Measurements from ENCODE around the gene YBX2. TPM values are rescaled to one million over a fixed set of nuclear protein-coding genes. Genes with fewer than 3 reads are reported as not detected.
"Not testable (repeated sequence)": the region's sequence is repeated elsewhere in the genome, so short reads cannot be mapped to it uniquely, and the experiment has no call there.

The YBX2 gene
- 1 to 10 TPM in 1 of 2 donors, under 1 TPM in 1; 0.26 to 1.3 TPM for total RNA-seq

GRCh38 chr17:7294614-7295153, at the start of gene YBX2:
YBX2 (minus strand) TSS chr17:7294639; CDS start chr17:7294500, 139 bp downstream.
- intact Hi-C loops (cut with DNase I): no loop called here
- Histone ChIP-seq H3K4me3 (no peak within 1 kb of the TSS), H3K4me1 (peaks cover 32% of the 10 kb centered on the region)

GRCh38 chr17:7343250-7343649, 48.8 kb upstream of the YBX2 start:
- H3K4me3 ChIP-seq: no peak overlapping the region
- H3K4me1 ChIP-seq: peaks cover 8% of the 10 kb centered on the region

More at GRCh38 chr17:7294614-7295153, at the start of gene YBX2:
- Histone ChIP-seq H3K27me3 (no peaks in the 10 kb centered on the region), H3K9me3 (no peaks in the 10 kb centered on the region), H3K27ac (no peak within 1 kb of the TSS), H3K36me3 (replicated peaks in 1 of 2; ENCODE audit: insufficient read depth in 1 of 2, low read depth in 2 of 2) (no peaks in the 10 kb centered on the region)
- 1 to 2% methylated on average over 5 to 37 of the region's 57 CpGs for WGBS, 2 donors
- peak; percentile 69 for ATAC-seq
- DNase-seq: peak; percentile 76 to 86 (median 82)
- TF ChIP-seq POLR2A (IDR thresholded peaks at IDR 0.05) (no peak), CTCF (IDR thresholded peaks at IDR 0.05) (peak in 1 of 7 experiments; percentile 9)

DNA sequence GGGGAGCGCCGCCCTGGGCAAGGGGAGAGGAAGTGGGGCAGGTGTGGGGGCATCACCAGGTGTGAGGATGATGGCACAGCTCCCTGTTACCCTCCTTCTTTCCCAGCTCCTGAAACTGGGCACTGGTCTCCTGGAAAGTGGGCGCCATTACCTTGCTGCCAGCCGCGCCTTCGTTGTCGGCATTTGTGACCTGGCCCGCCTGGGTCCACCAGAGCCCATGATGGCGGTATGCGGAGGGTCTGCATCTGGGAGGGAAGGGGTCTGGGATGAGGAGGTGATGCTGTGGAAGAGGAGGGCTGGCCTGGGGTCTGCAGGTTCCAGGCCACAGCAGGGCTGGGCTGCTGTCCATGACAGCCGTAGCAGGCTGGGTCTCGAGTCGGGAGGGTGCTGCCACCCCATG, 47.4 kb upstream of the YBX2 start:
- intact Hi-C loops (cut with DNase I): loop anchor here (5.0 kb wide), 1 partner anchor 55 kb away; no protein-coding TSS in a partner anchor
- H3K36me3 ChIP-seq (replicated peaks in 1 of 2; ENCODE audit: insufficient read depth in 1 of 2, low read depth in 2 of 2): no peaks in the 10 kb centered on the region
- no peaks in the 10 kb centered on the region for H3K4me1 ChIP-seq
- no peak for ATAC-seq
- H3K27ac ChIP-seq: no peak overlapping the region
- no peak for TF ChIP-seq POLR2A (IDR thresholded peaks at IDR 0.05)
- TF ChIP-seq CTCF (IDR thresholded peaks at IDR 0.05): no peak
- H3K27me3 ChIP-seq: peaks cover 0 to 25% of the 10 kb centered on the region in 2 donors
- H3K4me3 ChIP-seq: no peak overlapping the region
- H3K9me3 ChIP-seq: no peaks in the 10 kb centered on the region
- WGBS, 2 donors: 85% methylated on average over 10 to 13 of the region's 13 CpGs
- no peak for DNase-seq

More at GRCh38 chr17:7343250-7343649, 48.8 kb upstream of the YBX2 start:
- Histone ChIP-seq H3K27ac (no peak overlapping the region), H3K36me3 (replicated peaks in 1 of 2; ENCODE audit: insufficient read depth in 1 of 2, low read depth in 2 of 2) (no peaks in the 10 kb centered on the region), H3K27me3 (peaks cover 0 to 25% of the 10 kb centered on the region in 2 donors), H3K9me3 (no peaks in the 10 kb centered on the region)
- ATAC-seq (no peak), DNase-seq (no peak)
- no peak for TF ChIP-seq CTCF (IDR thresholded peaks at IDR 0.05)
- TF ChIP-seq POLR2A (IDR thresholded peaks at IDR 0.05): no peak
- intact Hi-C loops (cut with DNase I): loop anchor here (5.0 kb wide), 1 partner anchor 56 kb away; no protein-coding TSS in a partner anchor
- WGBS, 2 donors: 48 to 52% methylated on average over 5 to 15 of the region's 15 CpGs

DNA sequence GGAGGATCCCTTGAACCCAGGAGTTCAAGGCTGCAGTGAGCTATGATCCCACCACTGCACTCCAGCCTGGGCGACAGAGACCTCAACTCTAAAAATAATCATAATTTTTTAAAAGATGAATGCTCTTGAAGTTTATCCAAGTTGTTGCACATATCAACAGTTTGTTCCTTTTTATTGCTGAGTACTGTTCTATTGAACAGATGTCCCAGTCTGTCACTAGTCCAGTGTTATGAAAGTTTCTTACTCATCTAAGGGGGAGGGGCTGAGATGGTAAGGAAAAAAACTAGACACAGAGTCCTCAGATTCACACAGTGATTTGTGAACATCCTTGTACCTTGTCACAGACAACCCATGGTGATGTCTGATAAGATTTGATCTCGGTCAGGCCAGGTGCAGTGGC, 45.7 kb upstream of the YBX2 start:
- no peak overlapping the region for H3K4me3 ChIP-seq
- intact Hi-C loops (cut with DNase I): loop anchor here (5.0 kb wide), 1 partner anchor 53 kb away; no protein-coding TSS in a partner anchor
- H3K27me3 ChIP-seq: peaks cover 0 to 25% of the 10 kb centered on the region in 2 donors
- no peak overlapping the region for H3K27ac ChIP-seq
- WGBS, 2 donors: 41 to 56% methylated on average over 2 of the region's 2 CpGs
- H3K36me3 ChIP-seq (replicated peaks in 1 of 2; ENCODE audit: insufficient read depth in 1 of 2, low read depth in 2 of 2): no peaks in the 10 kb centered on the region
- H3K9me3 ChIP-seq: no peaks in the 10 kb centered on the region
- DNase-seq (no peak), ATAC-seq (no peak)
- H3K4me1 ChIP-seq: no peaks in the 10 kb centered on the region
- no peak for TF ChIP-seq CTCF (IDR thresholded peaks at IDR 0.05)
- TF ChIP-seq POLR2A (IDR thresholded peaks at IDR 0.05): no peak

DNA sequence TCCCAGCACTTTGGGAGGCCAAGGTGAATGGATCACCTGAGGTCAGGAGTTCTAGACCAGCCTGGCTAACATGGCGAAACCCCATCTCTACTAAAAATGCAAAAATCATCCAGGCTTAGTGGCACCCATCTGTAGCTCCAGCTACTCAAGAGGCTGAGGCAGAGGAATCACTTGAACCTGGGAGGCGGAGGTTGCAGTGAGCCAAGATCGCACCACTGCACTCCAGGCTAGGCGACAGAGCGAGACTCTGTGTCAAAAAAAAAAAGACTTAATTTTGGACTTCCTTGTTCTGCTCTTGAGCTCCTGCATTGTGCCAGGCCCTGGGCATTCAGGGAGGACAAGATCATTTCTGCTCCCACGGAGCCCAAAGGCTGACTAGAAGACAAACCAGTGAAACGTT, 43.2 kb upstream of the YBX2 start:
- ATAC-seq; H3K36me3 ChIP-seq (replicated peaks in 1 of 2; ENCODE audit: insufficient read depth in 1 of 2, low read depth in 2 of 2); H3K4me1 ChIP-seq; intact Hi-C loops (cut with DNase I); DNase-seq; H3K27ac ChIP-seq; H3K9me3 ChIP-seq; H3K4me3 ChIP-seq: not testable (repeated sequence)
- peaks cover 0 to 16% of the 10 kb centered on the region in 2 donors for H3K27me3 ChIP-seq
- 63 to 68% methylated on average over 7 of the region's 7 CpGs for WGBS, 2 donors

Measured in body of pancreas (tissue), 4 donors.